ENCODE measurements around the gene IFT27.
A peak's percentile ranks its signal among the peaks of the same experiment; 100 is the strongest.
"Not testable (repeated sequence)": the region's sequence is repeated elsewhere in the genome, so short reads cannot be mapped to it uniquely, and the experiment has no call there.

Gene IFT27

DNA sequence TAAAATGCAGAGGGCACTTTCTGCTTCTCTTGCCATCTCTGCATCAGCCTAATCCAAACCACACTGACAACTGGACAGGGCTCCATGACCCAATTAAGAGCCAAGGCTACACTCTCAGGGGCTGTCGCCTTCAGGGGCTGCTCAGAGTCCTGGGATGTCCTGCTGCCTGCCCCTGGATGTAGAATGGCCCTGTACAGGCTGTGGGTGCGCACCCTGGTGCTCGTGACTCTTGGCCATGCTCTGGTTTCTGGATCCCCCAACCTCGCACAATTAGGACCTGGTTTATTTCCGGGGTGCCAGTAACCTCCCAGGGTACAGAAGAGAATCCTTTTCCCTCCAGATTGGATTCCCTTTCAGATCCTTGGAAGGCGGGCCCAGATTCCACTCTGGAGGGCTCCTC, 11.3 kb downstream of the IFT27 start:
- no peak for DNase-seq

DNA sequence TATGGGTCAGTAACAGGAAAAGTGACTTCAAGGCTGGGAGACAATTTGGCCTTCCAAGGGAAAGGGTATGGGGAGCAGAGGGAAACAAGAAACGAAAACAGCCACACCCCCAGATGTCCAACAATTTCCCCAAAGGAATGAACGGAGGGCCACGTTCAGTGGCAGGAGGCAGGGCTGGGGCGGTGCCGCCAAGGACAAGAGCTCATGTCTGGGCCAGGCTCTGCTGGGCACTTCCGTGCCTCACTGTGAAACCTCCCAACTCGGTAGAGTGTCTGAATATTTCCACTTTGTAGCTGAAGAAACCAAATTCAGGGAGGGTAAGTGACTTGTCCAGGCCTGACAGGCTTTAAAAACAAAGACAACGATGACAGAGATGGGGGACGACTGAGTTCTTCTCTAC, 11.9 kb downstream of the IFT27 start:
- no peak for DNase-seq

DNA sequence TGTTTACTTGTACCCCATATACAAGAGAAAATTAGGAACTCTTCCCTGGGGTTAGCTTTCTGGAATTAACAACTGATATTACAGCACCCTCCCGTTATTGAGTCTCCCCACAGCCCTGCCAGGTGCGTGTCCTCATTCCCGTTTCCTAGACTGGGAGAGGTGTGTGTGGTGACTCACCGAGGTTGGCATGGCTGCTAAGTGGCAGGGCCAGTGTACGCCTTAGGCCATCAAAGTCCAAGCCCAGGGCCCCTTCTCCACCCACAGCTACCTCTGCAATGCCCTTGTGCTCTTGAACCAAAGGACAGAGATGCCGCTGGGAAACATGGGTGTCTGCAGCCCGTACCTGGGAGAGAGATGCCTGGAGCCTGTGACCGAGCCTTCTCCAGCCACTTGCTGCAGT, 12.3 kb downstream of the IFT27 start:
- DNase-seq, result no peak

DNA sequence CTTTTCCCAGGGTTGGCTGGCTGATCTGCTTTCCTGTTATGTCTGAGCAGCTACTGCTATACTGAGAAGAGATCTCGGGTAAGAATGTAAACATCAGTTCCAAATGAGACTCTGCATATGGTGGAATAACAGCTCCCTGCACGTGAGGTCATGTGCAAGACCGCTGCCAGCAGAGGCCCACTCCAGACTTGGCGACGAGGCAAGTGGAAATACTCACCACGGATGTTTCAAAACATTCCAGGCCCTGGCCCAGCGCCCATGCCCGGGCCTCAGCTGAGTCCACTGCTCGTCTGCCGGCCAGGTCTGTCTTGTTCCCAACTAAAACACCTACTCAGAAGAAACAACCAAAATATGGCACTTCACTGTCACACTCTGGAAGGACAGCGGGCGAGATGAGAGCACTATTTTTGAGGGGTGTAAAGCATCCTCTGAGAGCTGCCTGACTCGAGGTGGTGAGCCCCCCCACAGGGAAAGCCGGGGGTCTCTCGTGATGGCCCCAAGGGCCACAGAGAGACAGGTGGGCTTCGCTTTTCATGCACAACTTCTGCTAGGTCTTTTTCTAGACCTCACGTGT, 13.1 kb downstream of the IFT27 start:
- DNase-seq, result no peak

DNA sequence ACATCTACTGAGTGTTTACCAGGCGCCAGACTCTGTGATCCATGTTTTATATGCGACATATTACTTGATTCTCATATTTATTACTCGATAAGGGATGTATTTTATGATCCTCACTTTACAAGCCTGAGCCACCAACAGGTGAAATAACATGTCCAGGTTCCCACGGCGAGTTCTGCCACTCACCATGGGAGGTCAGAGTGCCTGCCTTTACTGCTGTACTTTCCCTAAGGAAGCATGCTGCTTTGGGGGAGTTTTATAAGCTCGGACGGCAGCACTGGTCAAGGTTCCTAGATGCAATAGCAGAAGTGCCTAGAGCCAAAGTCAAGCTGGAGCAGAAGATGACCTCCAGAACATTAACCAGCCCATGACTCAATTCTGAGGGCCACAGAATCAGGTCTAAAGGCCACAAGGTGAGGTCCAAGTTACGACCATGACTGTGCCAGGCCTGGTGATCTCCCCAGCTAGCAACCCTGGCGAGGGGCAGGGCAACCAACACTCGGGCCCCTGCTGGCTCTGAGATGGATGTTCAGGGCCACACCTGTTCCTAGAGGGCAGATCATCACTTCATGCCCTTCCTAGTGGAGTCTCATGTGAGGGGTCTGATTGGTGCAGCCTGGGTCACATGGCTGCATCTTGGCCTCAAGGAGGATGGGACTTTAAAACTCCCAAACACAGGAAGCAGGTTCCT, 14.2 kb downstream of the IFT27 start:
- DNase-seq, result no peak

DNA sequence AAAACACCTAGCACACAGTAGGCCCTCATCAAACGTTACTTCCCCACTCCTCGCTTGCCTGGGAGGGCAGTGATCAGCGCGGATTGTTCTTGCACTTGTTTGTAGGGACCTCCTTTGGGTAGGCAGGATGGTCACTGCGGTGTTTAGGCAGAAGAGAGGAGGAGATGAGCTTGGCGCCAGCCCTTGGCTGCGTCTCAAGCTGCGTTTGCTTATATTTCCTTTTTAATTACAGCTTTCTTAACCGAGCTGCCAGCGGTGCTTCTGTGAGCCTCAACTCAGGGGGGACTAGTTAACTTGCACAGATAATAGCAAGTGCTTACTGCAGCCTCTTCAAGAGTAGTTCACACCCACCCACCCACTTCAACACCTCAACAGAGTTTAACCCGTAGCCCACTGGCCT, 15.1 kb downstream of the IFT27 start:
- DNase-seq, result no peak

DNA sequence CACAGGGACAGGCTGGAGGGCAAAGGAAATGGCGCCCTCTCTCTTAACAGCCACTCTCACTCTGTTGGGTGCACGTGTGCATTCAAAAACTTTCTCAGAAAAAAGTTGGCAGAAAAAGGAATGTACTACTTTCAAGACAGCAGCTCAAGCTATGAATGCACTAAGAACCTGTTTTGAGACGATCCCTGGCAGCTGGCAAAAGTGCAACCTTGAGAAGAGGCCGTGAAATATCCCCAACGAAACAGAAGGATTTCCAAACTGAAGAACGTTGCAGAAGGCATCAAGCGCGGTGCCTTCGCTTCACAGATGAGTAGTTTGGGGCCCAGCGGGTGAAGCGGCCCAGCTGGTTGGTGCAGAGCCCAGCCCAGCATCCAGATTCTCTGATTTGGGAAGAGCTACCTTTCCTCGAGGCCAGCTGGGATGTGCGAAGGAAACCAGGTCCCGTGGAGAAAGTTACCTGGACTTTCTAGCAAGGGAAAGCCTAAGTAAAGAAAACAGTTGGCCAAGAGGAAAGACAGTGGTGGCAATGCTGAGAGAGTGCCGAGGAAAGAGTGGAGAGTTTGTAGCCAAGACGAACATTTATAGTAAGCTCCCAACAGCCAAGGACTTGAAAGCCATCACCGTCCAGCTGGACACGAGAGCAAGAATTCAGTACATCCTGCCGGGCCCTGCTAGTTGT, 16.3 kb downstream of the IFT27 start:
- DNase-seq, result no peak

DNA sequence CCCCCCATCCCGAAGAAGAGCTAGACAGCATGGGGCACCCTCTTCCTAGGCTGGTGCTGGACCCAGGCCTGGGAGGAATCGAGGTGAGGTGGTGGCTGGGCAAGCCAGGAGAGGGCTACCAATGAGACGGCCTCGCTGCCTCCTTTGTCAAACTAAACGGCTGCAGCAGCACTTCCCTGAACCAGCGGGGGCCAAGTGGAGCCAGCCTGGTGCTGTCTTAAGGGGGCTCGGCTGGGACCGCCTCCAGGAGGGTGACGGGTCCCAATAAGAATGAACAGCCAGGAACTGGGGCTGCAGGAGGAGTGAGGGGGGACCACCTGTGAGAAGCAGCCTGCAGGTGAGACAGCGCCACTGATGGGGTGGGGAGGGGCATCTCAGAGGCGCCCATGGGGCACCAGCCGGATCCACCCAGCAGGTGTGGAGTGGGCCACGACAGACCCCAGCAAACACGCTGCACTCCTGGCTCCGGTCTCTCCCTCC, 17.1 kb downstream of the IFT27 start:
- DNase-seq, result no peak

DNA sequence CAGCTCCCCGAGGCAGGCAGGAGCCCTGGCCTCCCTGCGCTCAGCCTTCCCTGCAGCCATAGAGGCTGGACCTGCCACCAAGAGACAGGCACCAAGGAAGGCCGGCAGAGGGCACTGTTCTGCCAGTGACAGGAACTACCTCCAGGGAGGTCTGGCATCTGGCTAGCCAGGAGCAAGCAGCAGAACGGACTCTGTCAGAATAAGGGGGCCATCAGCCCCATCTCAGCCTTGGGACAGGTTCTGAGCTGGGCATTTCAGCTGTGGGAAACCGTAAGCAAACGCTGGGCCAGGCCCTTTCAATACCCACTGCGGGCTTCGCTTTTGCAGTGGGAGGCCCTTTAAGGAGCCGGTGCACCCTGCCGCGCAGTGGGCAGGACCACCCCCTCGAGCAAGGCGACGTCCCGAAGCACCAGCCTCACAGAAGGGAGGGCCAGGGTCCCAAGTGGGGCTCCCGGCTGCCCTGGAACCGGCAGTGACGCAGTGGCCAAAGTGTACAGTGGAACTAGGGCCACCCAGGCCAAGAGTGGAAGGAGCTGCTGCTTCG, 18.2 kb downstream of the IFT27 start:
- DNase-seq, result peak; percentile 34

DNA sequence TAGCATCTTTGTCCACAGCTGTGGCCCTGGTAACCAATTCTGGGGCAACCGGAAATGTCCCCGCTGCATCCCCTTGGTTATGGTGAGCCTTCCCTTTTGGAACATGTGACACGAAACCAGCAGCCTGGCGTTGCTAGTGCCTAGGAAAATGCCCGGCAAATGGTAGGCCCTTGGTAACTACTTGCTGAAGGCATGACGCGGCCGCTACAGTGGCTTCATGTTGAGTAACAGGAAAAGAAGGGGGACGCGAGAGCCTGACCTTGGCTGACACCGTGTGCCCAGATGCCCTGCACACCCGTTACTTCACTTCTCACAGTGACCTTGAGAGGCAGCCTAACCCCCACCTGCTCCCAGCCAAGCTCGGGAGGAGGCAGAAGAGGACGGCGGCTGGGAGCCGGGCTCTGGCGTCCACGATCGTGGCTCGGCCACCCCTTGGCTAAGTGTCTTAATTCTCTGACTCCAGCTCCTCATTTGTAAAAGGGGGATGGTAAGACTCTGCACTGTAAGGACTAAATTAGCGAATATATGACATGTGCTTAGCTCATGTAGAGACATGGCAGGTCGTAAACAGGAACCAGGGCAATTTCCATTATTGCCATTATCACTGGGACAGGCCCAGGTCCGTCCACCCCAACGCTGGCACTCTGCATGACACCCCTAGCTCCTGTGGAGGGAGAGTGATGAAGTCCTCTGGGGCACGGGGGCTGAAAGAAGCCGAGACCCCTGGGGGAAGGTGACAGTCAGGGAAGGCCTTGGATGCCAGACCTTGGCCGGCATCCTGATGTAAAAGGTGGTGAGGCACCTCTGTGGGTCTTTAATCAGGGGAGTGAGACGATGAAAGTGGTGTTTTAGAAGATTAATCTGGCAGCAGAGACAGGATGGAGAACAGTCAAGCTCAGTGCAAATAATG, 18.9 kb downstream of the IFT27 start:
- no peak for DNase-seq

DNA sequence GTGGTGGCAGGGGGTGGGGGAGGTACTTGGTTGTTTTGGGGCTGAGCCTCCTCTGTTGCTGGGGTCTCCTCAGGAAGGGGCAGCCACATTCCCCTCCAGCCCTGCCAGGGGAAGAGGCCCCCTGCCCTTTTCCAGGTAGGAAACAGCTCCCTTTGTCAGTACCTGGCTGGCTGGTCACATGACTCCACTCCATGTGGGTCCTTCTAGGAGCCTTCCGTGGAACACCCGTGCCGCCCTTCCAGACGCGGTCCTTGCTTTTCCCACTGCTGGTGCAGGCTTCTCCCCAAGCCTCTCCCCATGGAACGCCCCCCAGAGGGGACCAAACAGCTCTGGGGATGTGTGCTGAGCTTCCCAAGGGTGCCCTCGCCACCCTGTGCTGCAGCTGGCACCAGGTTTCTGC, 19.9 kb downstream of the IFT27 start:
- DNase-seq, result no peak

DNA sequence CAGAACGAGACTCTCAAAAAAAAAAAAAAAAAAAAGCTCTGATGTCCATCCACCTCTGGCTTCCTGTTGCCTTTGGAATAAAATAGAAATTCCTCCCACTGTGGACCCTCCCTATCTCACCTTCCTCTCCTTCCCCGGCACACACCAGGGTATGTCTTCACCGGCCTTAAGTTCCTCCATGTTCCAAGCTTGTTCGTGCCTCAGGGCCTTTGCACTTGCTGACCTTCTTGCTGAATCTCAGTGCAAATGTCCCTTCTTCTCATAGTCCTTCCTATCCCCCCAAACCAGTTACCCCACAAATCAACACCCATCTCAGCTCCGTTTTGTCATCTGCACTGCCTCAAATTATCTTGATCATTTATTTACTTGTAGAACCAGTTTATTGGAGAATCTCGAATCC, 20.6 kb downstream of the IFT27 start:
- no peak for DNase-seq

DNA sequence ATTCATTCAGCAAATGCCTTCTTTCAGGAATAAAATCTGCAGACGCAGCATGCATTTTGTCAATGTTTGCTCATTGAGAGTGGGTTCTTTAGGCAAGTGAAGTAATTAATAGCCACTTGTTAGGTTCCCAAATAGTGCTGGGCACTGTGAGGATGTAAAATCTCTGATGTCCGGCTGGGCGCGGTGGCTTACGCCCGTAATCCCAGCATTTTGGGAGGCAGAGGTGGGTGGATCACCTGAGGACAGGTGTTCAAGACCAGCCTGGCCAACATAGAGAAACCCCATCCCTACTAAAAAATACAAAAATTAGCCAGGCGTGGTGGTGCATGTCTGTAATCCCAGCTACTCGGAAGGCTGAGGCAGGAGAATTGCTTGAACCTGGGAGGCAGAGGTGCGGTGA, 21.0 kb downstream of the IFT27 start:
- DNase-seq, result not testable (repeated sequence)

DNA sequence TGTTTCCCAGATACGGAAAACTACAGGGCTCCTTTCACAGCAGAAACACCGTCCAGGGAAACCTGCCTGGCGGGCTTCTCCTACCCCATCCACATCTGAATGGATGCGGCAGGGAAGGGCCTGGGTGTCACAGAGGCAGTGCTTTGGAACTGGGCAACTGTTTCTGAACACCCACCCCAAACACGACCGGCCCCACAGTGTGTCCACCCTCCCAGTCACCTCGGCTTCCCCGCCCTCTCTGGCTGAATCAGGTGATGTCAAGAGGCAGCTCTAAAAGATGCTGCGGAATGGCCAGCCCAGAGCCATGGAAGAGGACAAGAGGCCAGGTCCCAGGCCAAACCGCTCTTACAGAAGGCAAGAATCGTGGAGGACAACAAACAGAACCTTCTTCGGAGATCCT, 22.0 kb downstream of the IFT27 start:
- no peak for DNase-seq

DNA sequence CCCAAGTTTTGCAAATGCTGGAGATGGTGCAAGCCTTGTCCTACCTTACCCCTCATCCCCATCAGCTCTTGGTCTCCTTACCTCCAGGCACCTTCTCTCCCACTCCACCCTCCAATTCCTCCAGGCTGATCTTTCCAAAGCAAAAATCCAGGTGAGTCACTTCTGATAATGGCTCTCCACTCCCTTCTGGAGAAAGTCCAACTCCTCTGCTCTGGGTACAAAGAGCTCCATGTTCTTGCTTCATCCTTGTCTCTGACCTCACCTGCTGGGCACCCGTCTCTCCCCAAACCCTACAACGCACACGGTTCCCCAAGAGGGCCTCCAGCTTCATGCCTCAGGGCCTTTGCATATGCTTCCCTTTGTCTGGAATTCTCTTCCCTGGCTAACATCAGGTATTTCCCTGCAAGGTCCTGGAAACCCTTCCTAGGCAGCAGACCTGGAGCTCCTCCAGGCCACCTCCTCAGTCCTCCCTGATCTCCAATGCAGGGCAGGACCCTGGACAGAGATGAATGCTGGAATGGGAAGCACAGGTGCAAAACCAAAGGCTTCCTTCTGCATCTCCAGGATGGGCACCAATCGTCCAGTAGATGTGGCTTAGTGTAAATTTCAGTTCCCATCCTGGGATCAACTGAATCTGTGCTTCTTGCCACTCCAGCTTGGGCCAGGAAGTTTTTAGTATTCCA, 22.7 kb downstream of the IFT27 start:
- DNase-seq, result no peak

DNA sequence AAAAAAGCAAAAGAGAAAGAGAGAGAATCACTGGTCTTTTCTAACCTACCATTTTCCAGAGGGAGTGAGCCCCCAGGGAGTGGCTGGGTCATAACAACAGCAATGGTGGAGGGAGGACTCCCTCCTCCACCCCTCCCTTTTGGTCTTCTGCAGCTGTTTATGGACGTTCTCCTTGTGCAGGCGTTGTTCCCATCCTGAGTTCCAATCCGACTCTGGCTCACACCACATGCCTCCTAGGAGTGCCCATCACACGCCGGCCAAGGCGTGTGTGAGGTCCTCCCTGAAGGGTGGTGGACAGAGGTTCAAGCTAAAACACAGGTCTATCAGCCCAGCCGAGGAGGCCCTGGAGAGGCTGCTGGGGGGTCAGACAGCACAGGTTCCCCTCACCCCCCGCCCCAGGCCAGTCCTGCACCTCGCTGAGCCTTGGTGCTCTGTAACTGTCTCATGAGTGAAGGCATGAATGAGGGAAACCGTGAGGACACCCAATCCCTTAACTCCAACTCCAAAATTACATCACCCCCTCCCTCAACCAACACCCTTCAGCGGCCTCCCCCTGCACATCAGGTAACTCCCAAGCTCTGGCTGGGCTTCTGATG, 29.4 kb downstream of the IFT27 start:
- DNase-seq, result no peak

DNA sequence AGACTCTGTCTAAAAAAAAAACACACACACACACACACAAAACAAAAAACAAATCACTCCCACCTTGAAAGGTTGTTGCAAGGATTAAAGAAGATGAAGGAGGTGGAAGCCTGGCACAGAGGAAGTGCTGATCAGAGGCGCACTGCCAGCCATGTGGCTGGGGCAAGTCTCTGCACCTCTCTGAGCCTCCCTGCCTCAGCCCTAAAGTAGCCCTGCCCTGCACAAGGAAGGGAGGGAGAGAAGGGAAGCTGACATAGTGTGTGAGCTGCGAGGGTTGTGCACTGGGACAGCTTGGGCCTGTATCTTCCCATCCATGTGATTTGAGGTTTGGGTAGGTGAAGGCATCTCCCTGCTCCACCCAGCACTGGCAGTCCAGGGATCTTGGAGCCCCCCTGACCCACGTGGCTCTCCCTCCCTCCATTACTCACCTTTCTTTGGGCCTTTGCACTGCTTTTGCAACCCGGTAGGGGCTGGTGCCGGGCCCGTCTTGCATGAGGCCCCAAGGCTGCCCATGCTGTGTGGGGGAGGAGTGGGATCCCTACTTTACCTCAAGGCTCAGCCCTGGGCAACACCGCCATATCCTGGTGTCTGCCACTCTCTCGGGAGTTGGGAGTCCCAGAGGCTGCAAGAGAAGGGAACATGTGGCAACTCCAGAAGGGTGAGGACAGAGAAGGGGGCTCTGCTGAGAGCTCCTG, 30.5 kb downstream of the IFT27 start:
- no peak for DNase-seq

DNA sequence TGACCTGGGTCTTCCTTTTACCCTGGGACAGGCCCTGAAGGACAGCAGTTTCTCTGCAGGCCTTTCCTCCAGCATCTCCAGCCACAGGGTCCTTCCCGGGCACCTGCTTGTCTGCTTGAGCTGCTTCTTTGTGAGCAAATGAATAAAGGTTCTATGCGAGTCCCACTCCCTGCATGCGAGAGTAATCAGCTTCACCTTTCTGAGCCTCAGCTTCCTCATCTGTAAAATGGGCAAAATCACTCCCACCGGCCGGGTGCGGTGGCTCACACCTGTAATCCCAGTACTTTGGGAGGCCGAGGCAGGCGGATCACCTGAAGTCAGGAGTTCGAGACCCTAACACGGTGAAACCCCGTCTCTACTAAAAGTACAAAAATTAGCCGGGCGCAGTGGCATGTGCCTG, 31.1 kb downstream of the IFT27 start:
- no peak for DNase-seq

DNA sequence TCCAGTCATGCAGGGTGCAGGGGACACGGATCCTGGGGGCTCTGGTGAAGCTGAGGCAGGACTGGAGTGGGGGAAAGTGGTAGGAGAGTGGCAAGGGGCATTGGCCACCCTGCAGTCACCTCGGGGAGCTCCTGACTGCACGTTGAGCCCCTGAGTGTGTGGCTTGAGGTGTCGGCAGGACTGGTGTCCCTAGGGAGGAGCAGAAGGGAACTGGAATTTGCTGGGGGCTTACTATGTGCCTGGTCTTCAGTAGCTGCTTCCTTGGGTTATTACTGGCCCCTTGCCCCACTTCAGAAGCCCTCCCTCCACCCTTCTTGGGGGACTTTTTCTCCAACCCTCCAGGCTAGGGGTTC, 31.5 kb downstream of the IFT27 start:
- DNase-seq, result no peak

DNA sequence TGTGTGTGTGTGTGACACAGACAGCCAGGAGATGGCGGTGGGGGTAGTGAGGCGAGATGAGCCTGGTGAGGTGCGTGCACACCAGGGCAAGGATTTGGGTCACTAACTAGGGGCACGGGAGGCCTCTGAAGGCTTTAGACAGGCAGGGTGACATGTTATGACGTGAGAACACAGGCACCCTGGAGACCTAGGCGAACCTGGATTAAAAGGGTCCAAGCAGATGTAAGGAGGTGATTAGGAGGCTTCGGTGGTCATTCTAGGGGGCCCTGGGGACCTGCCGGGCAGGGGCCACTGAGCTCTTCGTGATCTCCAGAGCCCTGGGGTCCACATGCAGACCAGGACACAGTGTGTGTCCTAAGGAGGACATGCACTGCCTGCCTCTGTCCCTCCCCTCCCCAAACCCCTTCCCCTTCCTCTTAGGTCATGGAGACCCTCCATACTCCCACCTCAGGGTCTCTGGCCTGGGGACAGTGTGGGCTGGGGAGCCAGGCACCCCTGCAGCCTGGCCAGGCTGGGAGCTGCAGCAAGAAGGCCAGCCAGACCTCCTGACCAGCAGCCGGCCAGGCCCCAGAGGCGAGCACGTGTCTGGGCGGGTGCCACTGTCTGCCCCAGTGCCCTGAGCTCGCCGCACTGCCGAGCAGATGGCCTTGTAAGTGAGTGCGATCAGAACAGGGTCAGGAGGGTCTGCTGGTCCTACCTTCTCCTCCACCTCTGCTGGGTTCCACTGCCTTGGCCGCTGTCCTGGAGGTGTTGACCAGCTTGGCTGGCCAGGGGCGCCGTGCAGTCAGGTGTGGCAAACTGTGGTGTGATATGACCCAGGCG, 32.1 kb downstream of the IFT27 start:
- DNase-seq, result no peak

DNA sequence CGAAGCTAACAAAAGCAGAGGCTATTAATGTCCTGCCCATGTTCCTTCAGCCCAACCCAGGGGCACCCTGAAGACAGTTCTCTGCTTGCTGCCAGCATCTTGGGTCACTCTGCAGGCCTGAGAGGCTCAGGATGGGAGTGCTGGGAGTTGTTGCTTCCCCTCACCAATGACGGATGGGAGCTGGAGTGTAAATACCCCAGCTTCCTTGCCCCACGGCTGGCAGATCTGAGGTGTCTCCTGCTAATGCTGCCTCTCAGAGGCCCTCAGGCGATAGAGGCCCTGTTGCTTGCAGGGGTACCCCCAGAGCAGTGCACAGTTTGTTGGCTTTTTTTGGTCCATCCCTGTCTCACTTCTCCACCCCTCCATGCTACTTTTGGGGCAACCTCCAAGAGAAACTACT, 32.9 kb downstream of the IFT27 start:
- no peak for DNase-seq
